ENCODE results near the gene EXOSC10. TPM values are rescaled to one million over a fixed set of nuclear protein-coding genes. Genes with fewer than 3 reads are reported as not detected.
"Not testable (repeated sequence)": the region's sequence is repeated elsewhere in the genome, so short reads cannot be mapped to it uniquely, and the experiment has no call there.

The EXOSC10 gene
- total RNA-seq, 2 donors from 2014 or later = 69.0 to 102 TPM

DNA sequence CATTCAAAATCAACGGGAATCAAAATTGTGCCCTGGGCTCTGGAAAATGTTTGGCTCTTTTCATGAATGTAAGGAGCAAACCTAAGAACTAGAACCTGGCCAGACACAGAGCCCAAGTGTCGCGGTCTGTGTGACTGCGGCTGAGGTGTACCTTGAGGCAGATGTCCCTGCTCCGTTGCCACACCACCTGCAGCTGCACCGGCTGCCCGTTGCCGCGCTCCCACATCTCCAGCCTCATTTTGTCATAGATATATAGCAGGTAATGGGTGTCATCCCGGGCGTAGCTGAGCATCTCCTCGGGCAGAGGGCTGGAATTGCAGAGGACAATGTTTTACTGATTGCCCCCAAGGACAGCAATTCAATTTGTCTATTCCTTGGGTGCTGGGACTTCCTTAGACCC, 18.7 kb downstream of the EXOSC10 start:
- H3K9me3 Mint-ChIP-seq = no peaks in the 10 kb centered on the region
- H3K4me1 Mint-ChIP-seq = no peaks in the 10 kb centered on the region
- ATAC-seq (replicated peaks) = no peak
- H3K27ac Mint-ChIP-seq = peak overlapping the region; percentile 28
- no peak overlapping the region for H3K4me3 Mint-ChIP-seq
- no peaks in the 10 kb centered on the region for H3K27me3 Mint-ChIP-seq
- H3K36me3 Mint-ChIP-seq (ENCODE audit: low read depth) = peaks cover 95% of the 10 kb centered on the region

- no peak for ATAC-seq (replicated peaks)
- H3K4me1 Mint-ChIP-seq = no peaks in the 10 kb centered on the region
- H3K9me3 Mint-ChIP-seq = no peaks in the 10 kb centered on the region
- H3K4me3 Mint-ChIP-seq = no peak overlapping the region
- no peaks in the 10 kb centered on the region for H3K27me3 Mint-ChIP-seq
- peak overlapping the region; percentile 79 for H3K27ac Mint-ChIP-seq
- H3K36me3 Mint-ChIP-seq (ENCODE audit: low read depth) = peaks cover 93% of the 10 kb centered on the region
Observed at GRCh38 chr1:11078631-11079030, 21.0 kb downstream of the EXOSC10 start.

- H3K4me1 Mint-ChIP-seq, H3K27me3 Mint-ChIP-seq, H3K4me3 Mint-ChIP-seq, H3K9me3 Mint-ChIP-seq, H3K27ac Mint-ChIP-seq: not testable (repeated sequence)
- H3K36me3 Mint-ChIP-seq (ENCODE audit: low read depth) = peaks cover 98% of the 10 kb centered on the region
- ATAC-seq (replicated peaks) = peak; percentile 66
Observed at GRCh38 chr1:11073398-11073797, 26.3 kb downstream of the EXOSC10 start.

GRCh38 chr1:11072216-11072917, 27.3 kb downstream of the EXOSC10 start:
- H3K27ac Mint-ChIP-seq = no peak overlapping the region
- peaks cover 98% of the 10 kb centered on the region for H3K36me3 Mint-ChIP-seq (ENCODE audit: low read depth)
- H3K27me3 Mint-ChIP-seq = no peaks in the 10 kb centered on the region
- no peak for ATAC-seq (replicated peaks)
- H3K4me1 Mint-ChIP-seq = peaks cover 5% of the 10 kb centered on the region
- H3K4me3 Mint-ChIP-seq = no peak overlapping the region
- H3K9me3 Mint-ChIP-seq = no peaks in the 10 kb centered on the region

GRCh38 chr1:11071463-11072215, 28.0 kb downstream of the EXOSC10 start:
- ATAC-seq (replicated peaks) = no peak
- peak overlapping the region; percentile 72 for H3K27ac Mint-ChIP-seq
- no peaks in the 10 kb centered on the region for H3K9me3 Mint-ChIP-seq
- H3K4me1 Mint-ChIP-seq = peaks cover 5% of the 10 kb centered on the region
- peaks cover 98% of the 10 kb centered on the region for H3K36me3 Mint-ChIP-seq (ENCODE audit: low read depth)
- no peak overlapping the region for H3K4me3 Mint-ChIP-seq
- H3K27me3 Mint-ChIP-seq = no peaks in the 10 kb centered on the region

DNA sequence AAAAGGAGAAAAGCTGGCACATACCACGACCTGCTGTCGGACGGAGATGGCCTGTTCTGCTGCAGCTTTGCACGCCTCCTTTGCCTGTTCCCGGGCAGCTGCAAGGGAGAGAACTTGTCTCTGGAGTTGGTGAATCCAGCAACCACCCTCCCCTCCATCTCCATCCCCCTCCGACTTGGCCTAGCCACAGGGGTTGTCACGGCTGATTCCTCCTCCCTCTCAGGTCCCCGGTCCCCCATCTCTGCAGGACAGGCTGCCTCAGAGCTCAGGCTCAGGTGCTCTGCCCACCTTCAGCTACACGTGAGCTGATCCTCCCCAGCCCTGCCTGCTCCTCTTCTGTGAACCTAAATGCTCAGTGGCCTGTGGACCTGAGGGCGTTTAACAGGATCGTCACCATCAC, 28.8 kb downstream of the EXOSC10 start:
- H3K9me3 Mint-ChIP-seq = no peaks in the 10 kb centered on the region
- peaks cover 5% of the 10 kb centered on the region for H3K4me1 Mint-ChIP-seq
- H3K27me3 Mint-ChIP-seq = no peaks in the 10 kb centered on the region
- H3K27ac Mint-ChIP-seq = peak overlapping the region; percentile 72
- no peak for ATAC-seq (replicated peaks)
- H3K4me3 Mint-ChIP-seq = no peak overlapping the region
- peaks cover 98% of the 10 kb centered on the region for H3K36me3 Mint-ChIP-seq (ENCODE audit: low read depth)

DNA sequence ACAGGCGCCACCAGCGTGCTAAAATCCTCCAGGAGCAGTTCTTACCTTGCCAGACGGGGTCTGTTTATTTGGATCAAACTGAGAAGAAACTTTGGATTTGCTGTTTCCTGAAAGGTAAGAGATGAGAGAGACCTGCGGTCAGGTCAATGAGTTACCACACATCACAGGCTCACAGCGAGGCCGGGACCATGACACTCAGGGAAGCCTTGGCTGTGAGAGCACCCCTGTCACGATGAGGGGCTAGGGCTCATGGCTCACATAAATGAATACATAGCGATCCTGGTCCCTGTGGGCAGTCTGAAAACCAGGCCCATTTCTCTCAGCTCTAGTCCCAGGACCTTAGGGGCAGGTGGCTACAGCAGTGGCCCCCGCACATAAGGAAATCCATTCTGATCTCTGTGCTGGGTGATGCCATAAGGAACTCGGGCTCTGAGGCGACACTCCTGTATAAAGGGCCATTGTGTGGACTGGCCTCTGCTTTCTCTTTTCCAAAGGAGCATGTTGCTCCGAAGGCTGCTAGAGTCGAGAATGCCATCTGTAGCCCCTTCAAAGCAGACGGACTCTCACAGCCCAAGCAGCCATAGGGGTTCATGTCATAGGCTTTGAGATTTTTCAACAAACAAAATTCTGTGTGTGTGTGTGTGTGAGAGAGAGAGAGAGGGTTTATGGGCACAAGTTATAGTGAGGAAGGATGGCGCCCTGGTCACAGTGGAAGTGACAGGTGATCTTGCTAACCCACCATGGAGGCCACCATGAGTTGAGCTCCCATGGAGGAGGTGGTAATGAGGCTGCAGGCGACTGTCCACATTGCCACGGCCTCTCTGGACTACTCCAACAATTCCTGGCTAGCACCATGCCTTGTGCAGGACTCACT, 30.8 kb downstream of the EXOSC10 start:
- Mint-ChIP-seq H3K27me3 (no peaks in the 10 kb centered on the region), H3K27ac (peak overlapping the region; percentile 78), H3K4me3 (no peak overlapping the region), H3K4me1 (peaks cover 5% of the 10 kb centered on the region), H3K36me3 (ENCODE audit: low read depth) (peaks cover 97% of the 10 kb centered on the region), H3K9me3 (no peaks in the 10 kb centered on the region)
- no peak for ATAC-seq (replicated peaks)

DNA sequence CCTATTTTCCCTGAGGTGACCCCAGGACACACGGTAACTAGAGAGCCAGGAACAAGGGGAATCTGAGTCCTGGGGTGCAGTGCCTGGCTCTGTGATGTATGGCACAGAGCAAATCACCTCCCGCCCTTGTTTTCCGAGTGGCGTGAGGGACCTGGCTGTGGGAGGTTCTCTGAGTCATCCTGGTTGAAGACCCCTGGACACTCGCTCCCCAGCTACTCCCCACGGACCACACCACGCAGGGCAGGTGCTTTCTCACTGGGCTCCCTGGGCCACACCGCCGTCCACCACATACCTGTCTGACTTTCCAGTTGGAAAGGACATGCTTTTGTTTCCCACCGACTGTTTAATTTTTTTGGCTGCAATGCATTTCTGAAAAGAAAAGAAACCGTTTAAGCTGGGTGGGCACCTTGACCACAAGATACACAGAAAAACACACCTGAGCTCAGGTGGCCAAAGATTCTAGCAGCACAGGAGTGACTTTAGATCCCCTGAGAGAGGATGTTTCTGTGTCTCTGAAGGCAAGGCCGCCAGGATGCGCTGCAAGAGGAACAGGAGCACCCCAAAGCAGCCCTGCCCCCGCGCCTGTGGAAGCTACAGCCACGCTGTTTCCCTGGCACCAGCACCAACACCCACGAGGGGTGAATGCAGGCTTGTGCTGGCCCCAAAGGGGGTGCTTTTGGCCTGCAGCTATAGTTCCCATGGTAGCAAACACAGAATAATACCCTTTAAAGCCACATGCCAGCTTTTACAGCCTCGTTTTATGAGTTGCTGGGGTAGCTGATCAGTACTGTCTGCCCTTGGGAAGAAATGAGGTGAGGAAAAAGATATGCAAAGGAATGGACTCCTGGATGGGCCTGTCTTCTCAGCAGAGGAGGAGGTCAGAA, 31.7 kb downstream of the EXOSC10 start:
- peaks cover 10% of the 10 kb centered on the region for H3K4me1 Mint-ChIP-seq
- H3K27ac Mint-ChIP-seq = no peak overlapping the region
- H3K9me3 Mint-ChIP-seq = no peaks in the 10 kb centered on the region
- H3K36me3 Mint-ChIP-seq (ENCODE audit: low read depth) = peaks cover 97% of the 10 kb centered on the region
- H3K27me3 Mint-ChIP-seq = no peaks in the 10 kb centered on the region
- no peak for ATAC-seq (replicated peaks)
- H3K4me3 Mint-ChIP-seq = no peak overlapping the region

GRCh38 chr1:11065796-11066195, 33.9 kb downstream of the EXOSC10 start:
- Mint-ChIP-seq H3K27ac (no peak overlapping the region), H3K4me1 (peaks cover 18% of the 10 kb centered on the region), H3K27me3 (no peaks in the 10 kb centered on the region), H3K9me3 (no peaks in the 10 kb centered on the region), H3K4me3 (no peak overlapping the region), H3K36me3 (ENCODE audit: low read depth) (peaks cover 79% of the 10 kb centered on the region)
- ATAC-seq (replicated peaks) = no peak

- Mint-ChIP-seq H3K9me3 (no peaks in the 10 kb centered on the region), H3K4me1 (peaks cover 21% of the 10 kb centered on the region), H3K4me3 (no peak overlapping the region), H3K27ac (no peak overlapping the region), H3K36me3 (ENCODE audit: low read depth) (peaks cover 70% of the 10 kb centered on the region), H3K27me3 (no peaks in the 10 kb centered on the region)
- ATAC-seq (replicated peaks) = no peak
Observed at GRCh38 chr1:11064942-11065341, 34.7 kb downstream of the EXOSC10 start.

- H3K27me3 Mint-ChIP-seq; ATAC-seq (replicated peaks); H3K27ac Mint-ChIP-seq; H3K4me3 Mint-ChIP-seq; H3K9me3 Mint-ChIP-seq: not testable (repeated sequence)
- H3K36me3 Mint-ChIP-seq (ENCODE audit: low read depth) = peaks cover 65% of the 10 kb centered on the region
- H3K4me1 Mint-ChIP-seq = peaks cover 21% of the 10 kb centered on the region
Observed at GRCh38 chr1:11063937-11064537, 35.6 kb downstream of the EXOSC10 start.

GRCh38 chr1:11062965-11063401, 36.7 kb downstream of the EXOSC10 start:
- peaks cover 65% of the 10 kb centered on the region for H3K36me3 Mint-ChIP-seq (ENCODE audit: low read depth)
- H3K27ac Mint-ChIP-seq = no peak overlapping the region
- H3K4me3 Mint-ChIP-seq = peak overlapping the region; percentile 93
- H3K9me3 Mint-ChIP-seq = no peaks in the 10 kb centered on the region
- no peaks in the 10 kb centered on the region for H3K27me3 Mint-ChIP-seq
- ATAC-seq (replicated peaks) = peak; percentile 43
- H3K4me1 Mint-ChIP-seq = peaks cover 21% of the 10 kb centered on the region

- peaks cover 21% of the 10 kb centered on the region for H3K4me1 Mint-ChIP-seq
- no peak for ATAC-seq (replicated peaks)
- peaks cover 65% of the 10 kb centered on the region for H3K36me3 Mint-ChIP-seq (ENCODE audit: low read depth)
- no peaks in the 10 kb centered on the region for H3K27me3 Mint-ChIP-seq
- peak overlapping the region; percentile 28 for H3K27ac Mint-ChIP-seq
- H3K9me3 Mint-ChIP-seq = no peaks in the 10 kb centered on the region
- peak overlapping the region; percentile 93 for H3K4me3 Mint-ChIP-seq
Observed at GRCh38 chr1:11061652-11062365, 37.9 kb downstream of the EXOSC10 start.

Measured in activated T-helper 17 cell treated with anti-CD3 and anti-CD28 coated beads, Interleukin-2, amount 50 U/mL, for 72 hours (primary cell).